ENCODE results near the gene ITGA6. TPM values are rescaled to one million over a fixed set of nuclear protein-coding genes. Genes with fewer than 3 reads are reported as not detected.

Gene ITGA6
- 180 and 184 TPM in 2 replicates for total RNA-seq (2014; rRNA removed; shearing (Covaris generic))
- 61.4 and 113 TPM in 2 replicates for polyA plus RNA-seq (2014; cell fraction: nucleus; rRNA removed)

- DNase-seq (ENCODE audit: extremely low read depth, low read depth) = peak; percentile 84
These were observed at the start of gene ITGA6 for GRCh38 chr2:172427256-172427989. Gene ITGA6, plus strand, starts transcription at chr2:172427586.

GRCh38 chr2:172380436-172381274, 46.7 kb upstream of the ITGA6 start:
- DNase-seq (ENCODE audit: extremely low read depth, low read depth) = no peak

GRCh38 chr2:172381275-172382027, 45.9 kb upstream of the ITGA6 start:
- no peak for DNase-seq (ENCODE audit: extremely low read depth, low read depth)

GRCh38 chr2:172387361-172387760, 40.0 kb upstream of the ITGA6 start:
- no peak for DNase-seq (ENCODE audit: extremely low read depth, low read depth)

- DNase-seq (ENCODE audit: extremely low read depth, low read depth) = no peak
These were observed 37.6 kb upstream of the ITGA6 start for GRCh38 chr2:172389685-172390339.

- no peak for DNase-seq (ENCODE audit: extremely low read depth, low read depth)
These were observed 33.4 kb upstream of the ITGA6 start for GRCh38 chr2:172394002-172394401.

GRCh38 chr2:172395503-172395902, 31.9 kb upstream of the ITGA6 start:
- DNase-seq (ENCODE audit: extremely low read depth, low read depth) = no peak

GRCh38 chr2:172397148-172397834, 30.1 kb upstream of the ITGA6 start:
- no peak for DNase-seq (ENCODE audit: extremely low read depth, low read depth)

GRCh38 chr2:172398440-172398839, 28.9 kb upstream of the ITGA6 start:
- DNase-seq (ENCODE audit: extremely low read depth, low read depth) = no peak

- no peak for DNase-seq (ENCODE audit: extremely low read depth, low read depth)
These were observed 27.6 kb upstream of the ITGA6 start for GRCh38 chr2:172399765-172400164.

GRCh38 chr2:172402198-172402597, 25.2 kb upstream of the ITGA6 start:
- no peak for DNase-seq (ENCODE audit: extremely low read depth, low read depth)

GRCh38 chr2:172403402-172403801, 24.0 kb upstream of the ITGA6 start:
- no peak for DNase-seq (ENCODE audit: extremely low read depth, low read depth)

GRCh38 chr2:172403881-172404468, 23.4 kb upstream of the ITGA6 start:
- no peak for DNase-seq (ENCODE audit: extremely low read depth, low read depth)

- no peak for DNase-seq (ENCODE audit: extremely low read depth, low read depth)
These were observed 22.6 kb upstream of the ITGA6 start for GRCh38 chr2:172404824-172405223.

GRCh38 chr2:172405673-172406072, 21.7 kb upstream of the ITGA6 start:
- no peak for DNase-seq (ENCODE audit: extremely low read depth, low read depth)

GRCh38 chr2:172408143-172408766, 19.1 kb upstream of the ITGA6 start:
- no peak for DNase-seq (ENCODE audit: extremely low read depth, low read depth)

GRCh38 chr2:172409042-172409441, 18.3 kb upstream of the ITGA6 start:
- no peak for DNase-seq (ENCODE audit: extremely low read depth, low read depth)

- DNase-seq (ENCODE audit: extremely low read depth, low read depth) = no peak
These were observed 14.3 kb upstream of the ITGA6 start for GRCh38 chr2:172412984-172413492.
